Measurements from ENCODE around the gene TOM1L2.

TOM1L2 gene

DNA sequence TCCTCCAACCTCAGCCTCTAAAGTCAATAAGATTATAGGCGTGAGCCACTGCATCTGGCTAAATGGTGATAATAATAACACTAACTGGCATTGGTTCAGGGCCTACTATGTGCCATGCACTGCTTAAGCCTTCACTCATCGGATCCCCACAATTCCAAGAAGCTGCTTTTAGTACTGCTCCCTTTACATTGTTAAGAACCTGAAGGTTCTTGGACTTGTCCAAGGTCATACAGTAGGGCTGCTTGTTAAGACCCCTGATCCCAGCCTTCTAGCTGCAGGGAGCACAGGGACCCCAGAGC lies 142.0 kb downstream of the TOM1L2 start:
- DNase-seq = no peak
- Histone ChIP-seq H3K23ac (ENCODE audit: low read length) (no peak overlapping the region), H3K79me1 (ENCODE audit: low read length) (peaks cover 35% of the 10 kb centered on the region), H3K4me1 (ENCODE audit: control insufficient read depth, low read depth, low read length) (peaks cover 4% of the 10 kb centered on the region), H3K27me3 (ENCODE audit: insufficient read depth, low read length, poor library complexity) (no peaks in the 10 kb centered on the region), H2BK120ac (ENCODE audit: low read depth, low read length) (no peak overlapping the region), H3K56ac (ENCODE audit: low read length) (no peak overlapping the region), H3K9ac (ENCODE audit: low read length) (no peak overlapping the region), H3K4me3 (ENCODE audit: low read length) (no peak overlapping the region), H3K18ac (ENCODE audit: low read length) (no peak overlapping the region), H2BK15ac (replicated peaks; ENCODE audit: low read depth) (no peak overlapping the region), H3K36me3 (ENCODE audit: control insufficient read depth, insufficient read depth, low read length) (no peaks in the 10 kb centered on the region), H3K79me2 (ENCODE audit: control insufficient read depth, insufficient read depth, low read length) (peaks cover 65% of the 10 kb centered on the region), H2AK5ac (ENCODE audit: low read length) (no peak overlapping the region), H2BK5ac (ENCODE audit: low read length) (no peak overlapping the region), H4K8ac (ENCODE audit: low read depth, low read length) (no peak overlapping the region), H3K4me2 (ENCODE audit: low read length) (no peak overlapping the region), H3K4ac (ENCODE audit: low read depth, low read length) (no peak overlapping the region), H4K5ac (ENCODE audit: low read length) (no peak overlapping the region), H3K27ac (ENCODE audit: low read depth, low read length) (no peak overlapping the region)
- WGBS (ENCODE audit: extremely low coverage, insufficient coverage, low lambda C conversion rate) = no CpG with 5 or more reads among the region's 2 CpGs

DNA sequence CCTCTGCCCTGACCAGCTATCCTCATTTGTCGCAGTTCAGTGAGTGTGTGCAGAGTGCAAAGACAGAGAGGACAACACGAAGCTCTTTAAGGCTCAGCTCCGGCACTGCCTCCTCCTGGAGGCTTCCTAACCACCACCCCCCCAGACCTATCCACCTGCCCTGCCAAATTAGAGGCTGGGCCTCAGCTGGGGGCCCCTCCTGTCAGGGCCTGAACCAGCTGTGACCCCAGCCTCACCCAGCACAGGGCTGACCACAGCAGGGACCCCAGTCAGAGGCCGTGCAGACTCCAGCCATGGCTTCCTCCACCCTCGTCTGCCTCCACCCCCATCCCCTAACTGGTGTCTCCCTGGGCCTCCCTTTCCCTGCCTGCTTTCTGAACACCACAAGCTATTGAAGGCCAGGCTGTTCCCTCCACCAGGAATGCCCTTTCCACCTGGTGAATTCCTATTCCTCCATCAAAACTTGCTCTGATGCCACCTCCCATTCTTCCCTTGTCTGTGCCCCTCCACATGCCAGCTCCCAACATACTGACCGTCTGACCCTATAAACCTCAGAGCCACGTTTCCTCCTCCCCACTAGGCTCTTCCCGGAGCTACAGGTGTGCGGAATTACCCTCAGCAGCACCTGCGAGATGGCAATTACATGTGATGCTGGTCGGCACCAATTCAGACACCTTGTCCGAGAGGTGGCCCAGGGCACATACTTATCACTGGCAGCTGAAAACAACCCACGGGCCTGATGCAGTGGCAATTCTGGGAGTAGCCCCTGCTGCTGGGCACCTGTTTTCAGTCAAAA lies 144.2 kb downstream of the TOM1L2 start:
- no peak overlapping the region for H4K8ac ChIP-seq (ENCODE audit: low read depth, low read length)
- no peak overlapping the region for H3K4me2 ChIP-seq (ENCODE audit: low read length)

DNA sequence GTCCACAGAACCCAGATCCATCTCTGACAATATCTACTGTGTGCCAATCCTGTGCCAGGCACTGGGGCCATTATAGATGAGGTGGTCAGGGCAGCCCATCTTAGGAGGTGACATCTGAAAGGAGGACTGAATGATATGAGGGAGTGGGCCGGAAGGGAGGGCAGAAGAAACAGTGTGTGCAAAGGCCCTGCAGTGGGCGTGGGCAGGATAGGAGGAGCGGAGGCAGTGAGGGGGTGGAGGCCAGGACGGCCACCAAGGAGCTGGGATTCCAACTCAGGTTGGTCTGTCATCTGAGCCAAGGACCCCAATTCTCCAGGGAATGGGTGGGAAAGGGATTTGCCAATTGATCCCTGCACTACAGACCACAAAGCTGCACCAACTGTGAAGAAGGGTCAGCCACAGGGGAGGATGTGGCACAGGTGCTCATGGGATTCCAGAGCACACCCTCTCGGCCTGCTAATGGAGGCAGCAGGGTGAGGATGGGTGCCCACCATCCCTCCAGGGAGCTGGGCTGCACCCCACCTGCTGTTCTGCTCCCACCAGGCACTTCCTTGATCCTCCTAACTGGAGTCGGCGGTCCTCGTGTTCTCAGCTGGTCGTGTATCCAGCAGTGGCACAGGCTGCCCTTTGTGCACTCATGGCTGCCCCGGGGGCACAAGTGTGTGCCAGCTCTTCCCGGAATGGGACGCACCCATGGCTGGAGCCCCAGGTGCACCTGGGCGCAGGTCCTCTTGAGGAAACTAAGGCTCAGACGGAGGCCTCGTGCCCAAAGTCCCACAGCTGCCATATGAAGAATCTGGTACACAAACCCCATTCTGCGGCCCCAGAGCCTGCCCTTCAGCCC lies 145.0 kb downstream of the TOM1L2 start:
- Histone ChIP-seq H3K4ac (ENCODE audit: low read depth, low read length) (no peak overlapping the region), H2BK15ac (replicated peaks; ENCODE audit: low read depth) (no peak overlapping the region), H3K36me3 (ENCODE audit: control insufficient read depth, insufficient read depth, low read length) (no peaks in the 10 kb centered on the region), H3K4me3 (ENCODE audit: low read length) (no peak overlapping the region), H3K18ac (ENCODE audit: low read length) (no peak overlapping the region), H3K79me2 (ENCODE audit: control insufficient read depth, insufficient read depth, low read length) (peaks cover 60% of the 10 kb centered on the region), H3K23ac (ENCODE audit: low read length) (no peak overlapping the region), H3K79me1 (ENCODE audit: low read length) (peaks cover 37% of the 10 kb centered on the region), H3K4me1 (ENCODE audit: control insufficient read depth, low read depth, low read length) (peaks cover 20% of the 10 kb centered on the region), H2BK5ac (ENCODE audit: low read length) (no peak overlapping the region), H3K27me3 (ENCODE audit: insufficient read depth, low read length, poor library complexity) (no peaks in the 10 kb centered on the region), H3K27ac (ENCODE audit: low read depth, low read length) (no peak overlapping the region), H3K9ac (ENCODE audit: low read length) (no peak overlapping the region), H2BK120ac (ENCODE audit: low read depth, low read length) (no peak overlapping the region), H3K4me2 (ENCODE audit: low read length) (no peak overlapping the region), H2AK5ac (ENCODE audit: low read length) (no peak overlapping the region), H4K5ac (ENCODE audit: low read length) (no peak overlapping the region), H4K8ac (ENCODE audit: low read depth, low read length) (no peak overlapping the region), H3K56ac (ENCODE audit: low read length) (no peak overlapping the region)
- WGBS (ENCODE audit: extremely low coverage, insufficient coverage, low lambda C conversion rate) = no CpG with 5 or more reads among the region's 16 CpGs
- no peak for DNase-seq

More for the DNA sequence above, 144.2 kb downstream of the TOM1L2 start:
- no peak overlapping the region for H3K4ac ChIP-seq (ENCODE audit: low read depth, low read length)
- no peak overlapping the region for H3K4me3 ChIP-seq (ENCODE audit: low read length)
- no peak overlapping the region for H2BK120ac ChIP-seq (ENCODE audit: low read depth, low read length)
- no peak overlapping the region for H3K56ac ChIP-seq (ENCODE audit: low read length)
- no peak overlapping the region for H3K9ac ChIP-seq (ENCODE audit: low read length)
- peak overlapping the region; percentile 30 for H3K23ac ChIP-seq (ENCODE audit: low read length)
- H2BK15ac ChIP-seq (replicated peaks; ENCODE audit: low read depth) = no peak overlapping the region
- no peak for DNase-seq
- no CpG with 5 or more reads among the region's 13 CpGs for whole genome bisulfite sequencing (ENCODE audit: extremely low coverage, insufficient coverage, low lambda C conversion rate)
- H3K79me1 ChIP-seq (ENCODE audit: low read length) = peaks cover 31% of the 10 kb centered on the region
- no peak overlapping the region for H2AK5ac ChIP-seq (ENCODE audit: low read length)
- H3K36me3 ChIP-seq (ENCODE audit: control insufficient read depth, insufficient read depth, low read length) = no peaks in the 10 kb centered on the region
- no peak overlapping the region for H3K27ac ChIP-seq (ENCODE audit: low read depth, low read length)
- H4K5ac ChIP-seq (ENCODE audit: low read length) = no peak overlapping the region
- peaks cover 16% of the 10 kb centered on the region for H3K4me1 ChIP-seq (ENCODE audit: control insufficient read depth, low read depth, low read length)
- H3K27me3 ChIP-seq (ENCODE audit: insufficient read depth, low read length, poor library complexity) = no peaks in the 10 kb centered on the region
- no peak overlapping the region for H3K18ac ChIP-seq (ENCODE audit: low read length)
- no peak overlapping the region for H2BK5ac ChIP-seq (ENCODE audit: low read length)
- H3K79me2 ChIP-seq (ENCODE audit: control insufficient read depth, insufficient read depth, low read length) = peaks cover 57% of the 10 kb centered on the region

DNA sequence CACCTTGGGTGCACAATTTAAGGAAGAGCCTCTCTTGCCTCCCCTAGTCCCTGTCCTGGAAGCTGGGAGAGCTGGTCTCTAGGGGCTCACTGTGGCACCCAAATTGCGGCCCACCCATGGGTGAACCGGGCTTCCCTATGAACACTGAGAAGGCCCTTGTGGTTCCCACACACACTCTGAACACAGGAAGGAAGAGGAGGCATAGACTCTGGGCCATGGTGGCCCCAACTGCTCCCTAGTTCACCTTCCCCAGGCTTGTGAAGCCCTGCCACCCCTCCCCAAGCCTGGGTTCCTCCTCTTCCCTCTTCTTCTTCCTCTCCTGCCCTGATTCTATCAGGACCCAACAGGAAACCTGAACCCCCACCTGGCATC lies 145.9 kb downstream of the TOM1L2 start:
- no peak overlapping the region for H2BK15ac ChIP-seq (replicated peaks; ENCODE audit: low read depth)
- no peak overlapping the region for H3K4me3 ChIP-seq (ENCODE audit: low read length)
- no peak overlapping the region for H4K8ac ChIP-seq (ENCODE audit: low read depth, low read length)
- H3K4ac ChIP-seq (ENCODE audit: low read depth, low read length) = no peak overlapping the region
- no CpG with 5 or more reads among the region's 2 CpGs for WGBS (ENCODE audit: extremely low coverage, insufficient coverage, low lambda C conversion rate)
- H3K4me2 ChIP-seq (ENCODE audit: low read length) = no peak overlapping the region
- no peak overlapping the region for H3K18ac ChIP-seq (ENCODE audit: low read length)
- H3K36me3 ChIP-seq (ENCODE audit: control insufficient read depth, insufficient read depth, low read length) = no peaks in the 10 kb centered on the region
- H3K4me1 ChIP-seq (ENCODE audit: control insufficient read depth, low read depth, low read length) = peaks cover 20% of the 10 kb centered on the region
- no peak overlapping the region for H3K9ac ChIP-seq (ENCODE audit: low read length)
- no peak overlapping the region for H2BK120ac ChIP-seq (ENCODE audit: low read depth, low read length)
- H3K23ac ChIP-seq (ENCODE audit: low read length) = no peak overlapping the region
- no peak overlapping the region for H3K27ac ChIP-seq (ENCODE audit: low read depth, low read length)
- H2BK5ac ChIP-seq (ENCODE audit: low read length) = no peak overlapping the region
- no peak for DNase-seq
- no peak overlapping the region for H4K5ac ChIP-seq (ENCODE audit: low read length)
- no peak overlapping the region for H3K56ac ChIP-seq (ENCODE audit: low read length)
- H3K27me3 ChIP-seq (ENCODE audit: insufficient read depth, low read length, poor library complexity) = no peaks in the 10 kb centered on the region
- H3K79me1 ChIP-seq (ENCODE audit: low read length) = peaks cover 38% of the 10 kb centered on the region
- peaks cover 57% of the 10 kb centered on the region for H3K79me2 ChIP-seq (ENCODE audit: control insufficient read depth, insufficient read depth, low read length)
- H2AK5ac ChIP-seq (ENCODE audit: low read length) = no peak overlapping the region

DNA sequence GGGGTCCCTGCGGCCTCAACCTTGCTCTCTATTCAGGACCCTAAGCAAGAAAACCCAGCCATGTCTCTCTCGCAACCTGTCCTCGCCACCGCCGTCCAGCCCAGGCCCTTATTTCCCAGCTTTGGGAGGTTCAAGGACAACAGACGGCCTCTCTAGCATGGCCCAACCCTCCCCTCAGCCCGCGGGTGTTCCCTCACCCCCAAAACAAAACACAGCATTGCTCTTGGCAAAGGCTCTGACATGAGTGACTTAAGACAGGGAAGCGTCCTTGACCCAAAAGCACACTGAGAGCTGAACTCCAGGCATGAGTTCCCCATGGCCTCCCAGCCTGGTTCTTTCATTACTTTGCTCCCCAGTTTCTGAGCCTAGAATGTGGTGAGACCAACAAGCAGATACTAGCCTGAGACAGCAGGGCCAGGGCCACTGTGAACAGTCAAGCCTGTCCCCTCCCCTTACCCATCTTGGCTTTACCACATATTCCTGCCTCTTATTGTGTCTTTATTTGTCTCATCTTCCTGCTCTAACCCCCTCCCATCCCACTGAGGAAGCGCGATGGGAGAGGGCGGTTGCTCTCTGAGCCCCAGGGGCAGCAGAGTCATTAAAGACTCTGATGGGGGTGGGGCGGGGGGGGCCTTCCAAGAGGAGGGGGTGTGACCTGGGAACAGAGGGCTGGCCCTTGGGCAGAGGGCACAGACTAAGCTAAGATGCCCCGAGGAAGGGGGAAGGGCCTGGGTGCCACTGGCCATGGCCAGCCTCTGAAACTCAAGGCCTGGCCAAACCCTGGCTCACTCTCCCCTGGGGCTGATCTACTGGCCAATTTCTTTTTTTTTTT lies 147.2 kb downstream of the TOM1L2 start:
- Histone ChIP-seq H2AK5ac (ENCODE audit: low read length) (peak overlapping the region; percentile 11), H3K56ac (ENCODE audit: low read length) (peak overlapping the region; percentile 89), H2BK5ac (ENCODE audit: low read length) (peak overlapping the region; percentile 73), H3K4ac (ENCODE audit: low read depth, low read length) (peak overlapping the region; percentile 8), H3K27ac (ENCODE audit: low read depth, low read length) (peak overlapping the region; percentile 36), H4K8ac (ENCODE audit: low read depth, low read length) (no peak overlapping the region), H3K36me3 (ENCODE audit: control insufficient read depth, insufficient read depth, low read length) (no peaks in the 10 kb centered on the region), H3K27me3 (ENCODE audit: insufficient read depth, low read length, poor library complexity) (no peaks in the 10 kb centered on the region), H3K9ac (ENCODE audit: low read length) (peak overlapping the region; percentile 65), H3K18ac (ENCODE audit: low read length) (peak overlapping the region; percentile 72), H3K4me1 (ENCODE audit: control insufficient read depth, low read depth, low read length) (peaks cover 20% of the 10 kb centered on the region), H3K23ac (ENCODE audit: low read length) (no peak overlapping the region), H2BK15ac (replicated peaks; ENCODE audit: low read depth) (no peak overlapping the region), H3K4me2 (ENCODE audit: low read length) (no peak overlapping the region), H3K79me2 (ENCODE audit: control insufficient read depth, insufficient read depth, low read length) (peaks cover 48% of the 10 kb centered on the region), H3K4me3 (ENCODE audit: low read length) (no peak overlapping the region), H3K79me1 (ENCODE audit: low read length) (peaks cover 38% of the 10 kb centered on the region), H4K5ac (ENCODE audit: low read length) (no peak overlapping the region), H2BK120ac (ENCODE audit: low read depth, low read length) (no peak overlapping the region)
- WGBS (ENCODE audit: extremely low coverage, insufficient coverage, low lambda C conversion rate) = no CpG with 5 or more reads among the region's 14 CpGs
- peak; percentile 80 for DNase-seq
